Common myeloid progenitor, CD34-positive (primary cell): Measurements from ENCODE around the gene KPNA6.

ENCODE experiments used
- CTCF ChIA-PET: fragments of 350-600 bp; sonication (Branson Sonifier 250); formaldehyde crosslinking; loops from one replicate; lab custom pipeline; 2021; ENCODE audit warnings: antibody characterized with exemption; lab: Charles Lee
- POLR2A ChIA-PET: fragments of 350-600 bp; sonication (Branson Sonifier 250); formaldehyde crosslinking; loops from one replicate; lab custom pipeline; 2021; ENCODE audit warnings: antibody characterized with exemption; lab: Charles Lee
- DNase-seq, 3 donors: peaks; one replicate each; pipeline versions ENCODE4 v3.0.0 to v3.0.0-alpha.2; 2013
- H3K27ac ChIP-seq, 2 experiments: 1 replicate in 1 of 2; 2 replicates in 1 of 2; pipeline ENCODE4 v1.7.0; 2013; ENCODE audit warnings: inconsistent platforms in 2 of 2, low read length in 2 of 2, mild to moderate bottlenecking in 2 of 2, low read depth in 1 of 2, moderate library complexity in 1 of 2; ENCODE audit not compliant: severe bottlenecking in 2 of 2, insufficient read depth in 1 of 2, poor library complexity in 1 of 2
- H3K27me3 ChIP-seq, 5 experiments: replicated peaks in 2 of 5; 1 replicate in 3 of 5; 2 replicates in 2 of 5; pipeline versions ENCODE4 v1.6.1 to v1.7.0; 2013; ENCODE audit warnings: low read length in 4 of 5, mild to moderate bottlenecking in 2 of 5, moderate library complexity in 2 of 5, inconsistent platforms in 1 of 5; ENCODE audit not compliant: insufficient read depth in 5 of 5, control insufficient read depth in 4 of 5
- H3K36me3 ChIP-seq, 4 experiments: 1 replicate in 2 of 4; 2 replicates in 2 of 4; pipeline versions ENCODE4 v1.6.1 to v1.7.0; 2013; ENCODE audit warnings: low read length in 3 of 4, control low read depth in 1 of 4, mild to moderate bottlenecking in 1 of 4; ENCODE audit not compliant: control insufficient read depth in 4 of 4, insufficient read depth in 4 of 4
- H3K4me1 ChIP-seq, 4 experiments: 1 replicate in 3 of 4; 2 replicates in 1 of 4; pipeline versions ENCODE4 v1.6.1 to v1.7.1; 2013; ENCODE audit warnings: low read length in 3 of 4, mild to moderate bottlenecking in 3 of 4, control low read depth in 1 of 4, inconsistent platforms in 1 of 4, moderate library complexity in 1 of 4; ENCODE audit not compliant: control insufficient read depth in 4 of 4, insufficient read depth in 4 of 4; ENCODE audit errors: control extremely low read depth in 1 of 4
- H3K4me3 ChIP-seq, 7 experiments: 1 replicate in 4 of 7; 2 replicates in 3 of 7; pipeline versions ENCODE4 v1.5.1 to v1.7.0; 2013; ENCODE audit warnings: mild to moderate bottlenecking in 7 of 7, low read length in 6 of 7, moderate library complexity in 6 of 7, inconsistent platforms in 2 of 7, low read depth in 2 of 7, control low read depth in 1 of 7; ENCODE audit not compliant: insufficient read depth in 4 of 7, control insufficient read depth in 1 of 7; ENCODE audit errors: extremely low read depth in 1 of 7
- H3K9me3 ChIP-seq, 5 experiments: 1 replicate in 4 of 5; 2 replicates in 1 of 5; pipeline versions ENCODE4 v1.6.1 to v1.7.1; 2013; ENCODE audit warnings: low read length in 4 of 5, mild to moderate bottlenecking in 2 of 5, inconsistent platforms in 1 of 5, low read depth in 1 of 5, moderate library complexity in 1 of 5; ENCODE audit not compliant: control insufficient read depth in 4 of 5, insufficient read depth in 2 of 5; ENCODE audit errors: control extremely low read depth in 1 of 5
- WGBS: methylation state at CpG from one replicate; pipeline ENCODE4 v1.1.5; 2013; ENCODE audit not compliant: insufficient coverage; 5-methylcytosine and 5-hydroxymethylcytosine counted together

The KPNA6 gene

GRCh38 chr1:32172621-32173245, 64.9 kb downstream of the KPNA6 start:
- Histone ChIP-seq H3K4me3 (no peak overlapping the region), H3K27me3 (no peaks in the 10 kb centered on the region), H3K9me3 (no peaks in the 10 kb centered on the region), H3K27ac (no peak overlapping the region), H3K36me3 (peaks cover 13 to 72% (median 38%) of the 10 kb centered on the region in 4 experiments), H3K4me1 (peaks cover 7 to 15% (median 9%) of the 10 kb centered on the region in 4 experiments)
- POLR2A ChIA-PET = interaction anchor here (0.5 kb wide), 1 partner anchor 107 kb away, joined by 5 read pairs; no protein-coding TSS in a partner anchor
- DNase-seq = peak; percentile 14 to 62 (median 61)
- WGBS = no CpG with 5 or more reads among the region's 1 CpG
- CTCF ChIA-PET = interaction anchor here (0.7 to 0.9 kb wide), 3 partner anchors 20 to 239 kb away, joined by 3 read pairs; no protein-coding TSS in a partner anchor

- ChIA-PET CTCF (interaction anchor here (0.9 kb wide), 1 partner anchor 19 kb away, joined by 3 read pairs; no protein-coding TSS in a partner anchor), POLR2A (interaction anchor here (0.6 to 1.2 kb wide), 3 partner anchors 106 to 128 kb away, joined by 3 read pairs; partner anchors contain the start of gene TMEM39B)
- peak overlapping the region in 4 of 7 experiments; percentile 25 to 74 (median 72) for H3K4me3 ChIP-seq
- peaks cover 0 to 33% (median 27%) of the 10 kb centered on the region in 4 experiments for H3K4me1 ChIP-seq
- H3K27ac ChIP-seq = peak overlapping the region in 1 of 2 experiments; percentile 89
- H3K36me3 ChIP-seq = peaks cover 2 to 44% (median 15%) of the 10 kb centered on the region in 4 experiments
- 94% methylated on average over 5 of the region's 7 CpGs for WGBS
- no peak for DNase-seq
- no peaks in the 10 kb centered on the region for H3K9me3 ChIP-seq
- no peaks in the 10 kb centered on the region for H3K27me3 ChIP-seq
Observed at GRCh38 chr1:32178380-32179192, 70.7 kb downstream of the KPNA6 start.

- no peaks in the 10 kb centered on the region for H3K9me3 ChIP-seq
- no peak for DNase-seq
- ChIA-PET CTCF (interaction anchor here (0.9 kb wide), 1 partner anchor 18 kb away, joined by 3 read pairs; no protein-coding TSS in a partner anchor), POLR2A (interaction anchor here (0.6 to 1.2 kb wide), 3 partner anchors 106 to 128 kb away, joined by 3 read pairs; partner anchors contain the start of gene TMEM39B)
- WGBS = 42% methylated on average over 6 of the region's 7 CpGs
- peak overlapping the region in 6 of 7 experiments; percentile 25 to 89 (median 72) for H3K4me3 ChIP-seq
- H3K27ac ChIP-seq = peak overlapping the region in 1 of 2 experiments; percentile 89
- peaks cover 4 to 43% (median 18%) of the 10 kb centered on the region in 4 experiments for H3K36me3 ChIP-seq
- H3K27me3 ChIP-seq = no peaks in the 10 kb centered on the region
- peaks cover 0 to 35% (median 29%) of the 10 kb centered on the region in 4 experiments for H3K4me1 ChIP-seq
Observed at GRCh38 chr1:32179193-32179442, 71.3 kb downstream of the KPNA6 start.

DNA sequence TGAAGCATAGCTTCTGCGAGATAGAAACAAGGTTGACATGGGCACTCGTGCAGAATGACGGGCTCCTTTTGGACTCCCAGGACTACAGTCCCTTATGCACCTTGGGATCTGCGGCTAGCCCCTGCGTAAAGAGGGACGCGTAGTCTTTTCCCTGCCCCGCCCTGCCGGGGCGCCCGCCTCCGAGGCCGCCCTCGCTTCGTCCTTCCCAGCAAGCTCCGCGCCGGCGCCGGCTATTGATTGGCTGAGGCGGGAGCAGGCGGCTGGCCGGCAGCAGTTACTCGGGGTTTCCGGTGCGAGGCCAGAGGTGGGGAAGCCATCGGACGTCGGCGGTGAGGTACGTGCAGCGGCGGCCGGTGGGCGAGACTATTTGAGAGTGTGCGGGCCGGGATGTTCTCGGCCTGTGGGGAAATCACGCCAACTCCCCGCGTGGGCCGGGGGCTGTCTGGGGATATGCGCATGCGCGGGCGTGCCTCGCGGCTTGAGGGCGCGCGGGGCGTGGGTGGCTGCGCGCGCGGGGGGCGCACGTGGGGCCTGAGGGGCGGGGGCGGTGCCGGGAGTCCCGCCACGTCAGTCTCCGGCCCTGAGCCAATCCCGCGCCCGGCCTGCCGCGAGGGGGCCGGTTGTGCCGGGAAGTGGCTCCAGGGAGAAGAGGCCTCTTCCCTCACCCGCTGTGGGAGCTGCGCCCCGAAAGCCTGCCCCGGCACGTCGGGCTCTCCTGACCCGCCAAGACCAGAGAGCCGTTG, 71.8 kb downstream of the KPNA6 start, which contains the start of gene TXLNA:
TSS of gene TXLNA (plus strand) at position 233 of the 743 bp plus-strand sequence. CDS start 671 bp downstream, outside the sequence.
- H3K36me3 ChIP-seq = peaks cover 5 to 43% (median 23%) of the 10 kb centered on the region in 4 experiments

GRCh38 chr1:32180186-32181060, 72.6 kb downstream of the KPNA6 start:
- H3K9me3 ChIP-seq = no peaks in the 10 kb centered on the region
- peak overlapping the region; percentile 42 to 89 for H3K27ac ChIP-seq
- ChIA-PET CTCF (interaction anchor here (0.9 to 1.5 kb wide), 2 partner anchors 40 to 72 kb away, joined by 3 to 5 read pairs; partner anchors contain the start of gene KPNA6), POLR2A (no interaction called here)
- H3K27me3 ChIP-seq = no peaks in the 10 kb centered on the region
- DNase-seq = peak in 2 of 3 donors; percentile 21 to 37
- peak overlapping the region; percentile 45 to 89 (median 71) for H3K4me3 ChIP-seq
- WGBS = 12% methylated on average over 24 of the region's 36 CpGs
- peaks cover 7 to 42% (median 25%) of the 10 kb centered on the region in 4 experiments for H3K36me3 ChIP-seq
- H3K4me1 ChIP-seq = peaks cover 0 to 43% (median 33%) of the 10 kb centered on the region in 4 experiments

More for the DNA sequence above, 71.8 kb downstream of the KPNA6 start, which contains the start of gene TXLNA:
- Histone ChIP-seq H3K9me3 (no peaks in the 10 kb centered on the region), H3K27me3 (no peaks in the 10 kb centered on the region), H3K4me3 (peak within 1 kb of the TSS; percentile 45 to 89 (median 71)), H3K4me1 (peaks cover 0 to 40% (median 33%) of the 10 kb centered on the region in 4 experiments), H3K27ac (peak within 1 kb of the TSS; percentile 42 to 89)
- ChIA-PET CTCF (interaction anchor here (0.9 to 1.5 kb wide), 3 partner anchors 18 to 71 kb away, joined by 3 to 5 read pairs (median 3); partner anchors contain the start of gene KPNA6), POLR2A (interaction anchor here (0.6 to 1.2 kb wide), 3 partner anchors 107 to 127 kb away, joined by 3 read pairs; partner anchors contain the start of gene TMEM39B)
- DNase-seq = peak; percentile 84 to 88 (median 84)
- WGBS = under 1% methylated on average over 61 of the region's 79 CpGs
